Measurements from ENCODE around the gene CORO2B.

Gene CORO2B

DNA sequence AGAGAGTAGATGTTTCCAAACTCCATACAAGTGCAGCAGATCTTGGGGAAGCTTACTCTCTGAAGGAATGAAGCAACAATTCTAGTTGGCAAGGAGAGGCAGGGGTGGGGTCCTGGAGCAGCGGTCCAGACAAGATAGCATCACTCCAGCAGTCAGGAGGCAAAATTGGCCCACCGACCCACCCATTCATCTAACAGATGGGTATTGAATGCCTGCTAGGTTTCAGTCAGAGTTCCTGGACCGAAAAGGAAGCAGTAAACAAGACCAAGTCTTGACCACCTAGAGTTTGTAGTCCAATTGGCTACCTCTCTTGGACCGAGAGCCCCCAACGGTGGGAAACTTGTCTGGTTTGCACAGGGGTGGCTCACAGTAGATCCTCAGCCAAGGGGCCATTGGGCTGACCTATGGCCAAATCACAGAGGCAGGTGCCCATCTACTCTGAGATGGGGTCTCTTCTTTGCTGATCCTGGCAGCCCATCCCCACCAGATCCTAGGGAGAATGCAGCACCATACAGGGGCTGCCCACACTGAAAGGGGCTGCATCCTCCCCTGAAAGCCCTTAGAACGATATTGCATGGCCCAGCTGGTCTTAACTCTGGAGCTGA lies 74.3 kb downstream of the CORO2B start:
- DNase-seq: no peak

DNA sequence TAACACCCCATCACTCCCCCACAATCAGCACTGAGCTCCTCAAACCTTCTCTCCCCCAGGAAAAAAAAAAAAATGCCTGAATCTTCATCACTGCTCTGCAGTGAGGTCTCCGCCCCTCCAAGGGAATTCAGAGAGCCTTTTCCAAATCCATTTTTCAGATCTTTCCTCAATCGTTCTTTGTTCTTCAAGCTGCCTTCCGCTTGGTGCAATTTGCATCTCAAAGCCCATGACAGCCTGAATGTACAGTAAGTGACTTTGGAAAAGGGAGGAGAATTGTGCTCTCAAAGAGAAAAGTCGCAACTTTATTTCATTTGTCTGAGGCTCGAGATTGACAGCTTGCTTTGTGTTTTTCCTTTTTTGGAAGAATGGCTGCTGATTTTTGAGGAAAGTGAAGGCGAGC lies 75.0 kb downstream of the CORO2B start:
- no peak for DNase-seq

DNA sequence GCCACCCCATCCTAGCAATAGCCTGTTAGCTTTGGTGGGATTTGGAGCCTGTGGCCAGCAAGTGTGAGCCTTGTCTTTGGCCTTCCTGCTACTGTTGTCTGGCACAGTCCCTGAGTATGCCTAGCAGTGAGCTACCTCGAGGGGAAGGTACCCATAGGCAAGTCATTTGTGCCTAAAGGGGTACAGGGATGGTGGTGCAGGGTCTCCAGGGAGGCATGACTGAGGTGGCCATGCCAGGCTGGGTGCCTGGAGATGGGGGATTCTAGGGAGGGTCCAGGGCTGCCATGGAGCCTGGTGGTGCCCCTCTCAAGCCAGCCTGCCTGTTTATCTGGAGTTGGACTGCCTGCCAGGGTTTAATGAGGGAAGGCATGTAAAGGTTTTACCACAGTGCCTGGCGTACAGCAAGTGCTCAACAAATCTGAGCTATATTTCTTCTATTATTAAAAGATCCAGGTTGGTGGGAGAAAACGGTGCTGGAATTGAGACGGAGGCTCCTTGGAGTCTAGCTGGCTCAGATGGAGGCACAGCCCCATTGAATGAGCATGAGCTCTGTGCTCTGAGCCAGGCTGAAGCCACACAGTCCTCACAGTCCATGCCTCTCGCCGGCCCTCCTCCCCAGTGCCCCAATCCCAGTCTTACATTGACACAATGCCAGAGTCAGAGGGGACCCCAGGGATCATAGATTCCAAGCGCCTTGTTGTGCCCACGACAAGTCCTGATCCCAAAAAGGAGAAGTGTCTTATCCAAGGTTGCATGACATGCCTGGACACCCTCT lies 76.2 kb downstream of the CORO2B start:
- DNase-seq: no peak

DNA sequence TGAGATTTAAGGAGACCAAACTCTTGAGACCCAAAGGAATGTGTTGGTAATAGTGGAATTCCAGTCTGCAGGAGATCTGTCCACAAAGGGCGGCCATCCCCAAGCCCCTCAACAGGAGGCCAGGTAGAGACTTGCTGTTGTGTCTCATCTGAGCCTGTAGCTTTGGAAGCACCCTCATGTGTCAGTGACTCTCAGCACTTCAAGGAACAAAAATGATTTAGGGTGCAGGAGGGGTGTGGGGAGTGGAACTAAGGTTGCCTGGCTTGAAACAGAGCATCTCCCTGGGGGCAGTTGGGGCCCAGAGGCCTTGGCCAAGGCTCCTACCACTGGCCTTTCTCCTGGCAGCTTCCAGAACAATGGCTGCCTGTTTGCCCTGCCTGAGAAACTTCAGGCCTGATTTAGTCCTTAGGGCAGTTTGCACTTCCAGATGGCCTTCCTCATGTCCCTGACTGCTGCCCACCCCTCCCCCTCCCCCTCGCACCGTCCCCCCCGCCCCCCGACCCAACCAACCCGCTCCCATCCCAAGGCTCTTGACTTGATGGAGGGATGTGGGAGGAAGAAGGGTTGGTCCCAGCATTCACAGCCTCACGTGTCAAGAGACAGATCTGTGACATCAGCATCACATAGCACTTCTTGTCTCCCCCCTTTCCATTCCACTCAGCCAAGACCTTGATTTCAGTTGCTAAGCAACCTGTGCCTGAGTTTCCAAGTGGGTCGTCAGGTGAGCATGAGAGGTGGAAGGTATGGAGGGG lies 77.1 kb downstream of the CORO2B start:
- no peak for DNase-seq

- no peak for DNase-seq
Observed at GRCh38 chr15:68656438-68656739, 77.6 kb downstream of the CORO2B start.

GRCh38 chr15:68658151-68658550 lies 79.4 kb downstream of the CORO2B start:
- no peak for DNase-seq

DNA sequence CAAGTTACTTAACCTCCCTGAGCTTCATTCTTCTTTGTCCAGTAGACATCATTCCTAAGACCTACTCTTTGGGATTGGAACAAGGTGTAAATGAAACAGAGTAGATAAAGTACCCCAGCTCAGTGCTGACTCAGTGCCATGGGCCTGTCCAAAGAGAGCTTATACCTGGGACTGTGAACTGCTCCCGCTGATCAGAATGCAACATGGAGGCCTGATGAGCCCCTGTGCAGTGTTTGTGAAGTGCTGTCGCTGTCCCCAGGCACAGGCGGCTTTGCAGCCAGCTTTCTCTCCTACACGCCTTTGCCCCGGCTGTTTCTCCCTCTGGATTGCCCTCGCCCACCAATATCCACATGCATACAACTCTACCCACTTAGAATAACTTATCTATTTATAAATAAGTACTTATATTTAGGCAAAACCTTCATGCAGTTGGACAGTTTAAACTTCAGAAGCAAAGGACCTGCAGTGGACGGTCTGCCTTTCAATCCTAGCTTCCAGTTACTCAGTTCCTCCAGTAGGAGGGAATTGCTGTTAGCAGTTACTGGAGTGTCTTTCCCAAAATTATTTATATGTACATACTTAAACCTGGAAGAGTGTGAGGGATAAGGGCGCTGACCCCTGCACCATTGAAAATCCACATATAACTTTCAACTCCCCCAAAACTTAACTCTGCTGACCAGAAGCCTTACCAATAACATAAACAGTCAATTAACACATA lies 80.0 kb downstream of the CORO2B start:
- no peak for DNase-seq

- DNase-seq: no peak
Observed at GRCh38 chr15:68663526-68663925, 84.7 kb downstream of the CORO2B start.

DNA sequence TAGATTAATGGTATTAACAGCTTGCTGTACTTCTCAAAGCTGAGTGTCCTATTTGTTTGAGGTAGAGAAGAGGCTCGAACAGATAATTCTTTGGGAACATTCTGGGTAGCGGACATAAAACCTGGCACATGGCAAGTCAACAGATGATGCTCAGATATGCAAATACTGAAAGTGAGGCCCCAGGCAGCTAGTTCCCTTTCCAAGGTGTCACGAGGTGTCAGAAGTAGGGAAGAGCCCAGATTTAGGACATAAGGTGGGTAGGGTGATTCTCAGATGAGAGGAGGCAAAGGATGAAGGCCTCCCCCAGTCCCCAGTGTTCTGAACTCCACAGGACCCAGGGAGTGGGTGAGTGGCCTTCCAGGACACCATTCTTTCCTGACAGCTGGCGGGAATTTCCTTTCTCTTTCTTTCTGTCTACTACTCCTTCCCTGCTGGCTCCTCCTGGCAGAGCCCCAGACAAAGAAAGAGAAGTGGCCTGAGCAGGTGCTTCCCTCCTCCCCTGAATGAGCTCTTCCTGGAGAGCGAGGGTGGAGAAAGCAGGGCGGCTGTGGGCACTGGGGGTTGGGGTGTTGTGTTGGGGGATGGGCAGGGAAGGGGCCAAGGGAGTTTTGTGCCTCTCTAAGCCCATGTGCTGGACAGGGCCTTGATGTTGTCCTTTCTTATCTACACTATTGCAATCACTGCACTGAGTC lies 87.5 kb downstream of the CORO2B start:
- DNase-seq: no peak

GRCh38 chr15:68666812-68667450 lies 88.1 kb downstream of the CORO2B start:
- DNase-seq: no peak

- no peak for DNase-seq
Observed at GRCh38 chr15:68667800-68668625, 89.2 kb downstream of the CORO2B start.

DNA sequence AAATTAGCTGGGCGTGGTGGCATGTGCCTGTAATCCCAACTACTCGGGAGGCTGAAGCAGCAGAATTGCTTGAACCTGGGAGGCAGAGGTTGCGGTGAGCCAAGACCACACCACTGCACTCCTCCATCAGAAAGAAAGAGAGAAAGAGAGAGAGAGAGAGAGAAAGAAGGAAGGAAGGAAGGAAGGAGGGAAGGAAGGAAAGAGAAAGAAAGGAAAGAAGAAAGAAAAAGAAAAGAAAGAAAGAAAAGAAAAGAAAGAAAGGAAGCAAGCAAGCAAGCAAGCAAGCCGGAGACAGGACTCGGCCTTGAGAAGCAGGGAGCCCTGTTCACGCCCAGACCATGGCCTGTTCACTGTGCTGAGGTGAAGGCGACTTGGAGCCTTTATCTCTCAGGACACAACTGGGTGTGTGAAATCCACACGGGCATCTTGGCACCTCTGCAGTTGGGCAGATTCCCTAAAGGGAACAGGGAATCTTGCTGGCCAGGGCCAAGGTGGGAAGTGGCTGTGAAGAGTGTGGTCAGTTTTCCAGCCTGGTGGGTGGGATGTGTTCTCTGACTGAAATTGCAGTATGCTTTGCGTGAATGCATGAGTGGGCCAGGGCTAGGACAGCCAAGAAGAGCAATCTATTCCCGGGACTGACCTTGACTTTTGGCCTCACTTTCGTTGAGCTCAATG lies 90.3 kb downstream of the CORO2B start:
- DNase-seq: no peak

GRCh38 chr15:68672251-68672650 lies 93.5 kb downstream of the CORO2B start:
- DNase-seq: no peak

DNA sequence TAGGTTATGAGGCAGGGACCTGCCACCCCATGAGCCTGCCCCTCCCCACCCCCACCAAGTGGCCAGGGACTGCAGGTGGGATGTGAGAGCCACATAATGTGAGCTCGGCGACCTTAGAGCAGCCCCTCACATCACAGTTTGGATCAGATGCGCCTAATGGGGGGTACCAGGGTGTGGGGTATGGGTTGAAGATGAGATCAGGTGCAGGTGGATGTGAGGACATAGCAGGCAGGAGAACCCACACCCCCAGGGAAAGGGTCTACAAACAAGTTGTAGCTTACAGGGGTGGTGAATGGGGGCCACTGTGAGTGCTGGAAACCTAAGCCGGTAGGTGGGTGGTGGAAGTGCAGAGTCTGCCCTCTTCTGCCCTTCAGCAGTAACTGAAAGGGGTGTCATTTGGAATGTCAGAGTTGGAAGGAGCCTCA lies 94.0 kb downstream of the CORO2B start:
- DNase-seq: no peak

DNA sequence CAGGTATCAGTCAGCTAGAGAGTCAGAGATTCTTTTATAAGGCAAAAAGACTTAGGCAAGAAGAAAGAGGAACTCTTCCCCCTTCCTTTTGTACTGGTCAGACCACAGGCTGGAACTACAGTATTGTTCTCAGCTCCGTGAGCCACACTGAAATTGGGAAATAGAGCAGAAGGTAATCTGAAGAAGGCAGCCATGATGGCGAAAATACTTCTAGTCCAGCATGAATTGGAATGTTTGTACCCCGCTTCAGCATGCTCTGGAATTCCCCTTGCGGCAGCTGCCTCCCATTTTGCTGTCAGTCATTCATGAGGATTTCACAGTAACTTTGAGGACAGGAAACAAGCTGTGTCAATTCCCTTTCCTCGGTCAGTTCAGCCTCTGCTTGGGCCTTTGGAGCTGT lies 96.2 kb downstream of the CORO2B start:
- no peak for DNase-seq

DNA sequence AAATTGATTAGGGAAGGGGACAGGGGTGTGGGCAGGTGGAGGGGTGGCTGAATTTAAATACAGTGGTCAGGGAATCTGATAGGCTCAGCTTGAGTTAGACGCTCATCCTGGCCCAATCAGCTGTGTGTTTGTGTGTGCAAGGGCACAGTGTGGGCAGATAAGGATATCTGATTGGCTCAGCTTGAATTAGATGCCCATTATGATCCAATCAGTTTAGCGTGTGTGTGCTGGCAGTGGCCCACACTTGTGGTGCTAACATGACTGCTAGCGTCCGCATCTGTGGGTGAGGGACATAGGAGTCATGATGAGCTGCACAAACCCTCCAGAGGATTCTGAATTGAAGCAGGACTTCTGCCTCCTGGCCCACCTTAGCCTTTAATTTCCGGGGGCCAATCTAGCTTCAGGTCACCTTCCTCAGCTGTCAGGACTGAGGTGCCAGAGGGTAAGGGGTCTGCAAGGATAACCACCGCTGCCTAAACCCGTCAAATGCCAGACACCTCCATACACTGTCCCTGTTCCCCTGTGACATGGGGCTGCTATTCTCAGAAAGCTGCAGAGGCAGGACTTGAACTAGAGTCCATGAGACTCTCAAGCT lies 97.3 kb downstream of the CORO2B start:
- DNase-seq: no peak

- no peak for DNase-seq
Observed at GRCh38 chr15:68676926-68677325, 98.1 kb downstream of the CORO2B start.

- DNase-seq: no peak
Observed at GRCh38 chr15:68677996-68678395, 99.2 kb downstream of the CORO2B start.

- DNase-seq: no peak
Observed at GRCh38 chr15:68678746-68679145, 100.0 kb downstream of the CORO2B start.

- no peak for DNase-seq
Observed at GRCh38 chr15:68679161-68679560, 100.4 kb downstream of the CORO2B start.

Data from activated CD4-positive, alpha-beta T cell treated with anti-CD3 and anti-CD28 coated beads for 4 hours (primary cell).